Nephron (organoid): ENCODE measurements around the gene RASGEF1B.

Experiments used
- H3K27ac Mint-ChIP-seq, 3 experiments: 2 replicates each; pipeline ENCODE4 v1.8.0; 2020; ENCODE audit warnings: mixed read lengths in 3 of 3, mild to moderate bottlenecking in 2 of 3, moderate library complexity in 1 of 3
- H3K27me3 Mint-ChIP-seq: 2 replicates; pipeline ENCODE4 v1.8.0; 2021; ENCODE audit warnings: low read depth, mild to moderate bottlenecking, moderate library complexity, mixed read lengths
- H3K36me3 Mint-ChIP-seq: 2 replicates; pipeline ENCODE4 v1.8.0; 2020; ENCODE audit warnings: low read depth, mixed read lengths
- H3K4me1 Mint-ChIP-seq: 2 replicates; pipeline ENCODE4 v1.8.0; 2020; ENCODE audit warnings: mixed read lengths
- H3K4me3 Mint-ChIP-seq, 3 experiments: 2 replicates each; pipeline ENCODE4 v1.8.0; 2020; ENCODE audit warnings: mild to moderate bottlenecking in 3 of 3, mixed read lengths in 3 of 3, moderate library complexity in 2 of 3
- H3K9me3 Mint-ChIP-seq: 2 replicates; pipeline ENCODE4 v1.8.0; 2020; ENCODE audit warnings: mixed read lengths
- CTCF ChIP-seq, 3 experiments: fragments of 200-600 bp; sonication (generic); IDR thresholded peaks; one replicate each; pipeline ENCODE4 v1.5.0; 2021; ENCODE audit warnings: antibody characterized with exemption in 3 of 3; ENCODE audit not compliant: unreplicated experiment in 3 of 3

The RASGEF1B gene

GRCh38 chr4:81376720-81377119, 95.0 kb downstream of the RASGEF1B start:
- Mint-ChIP-seq H3K9me3 (no peaks in the 10 kb centered on the region), H3K4me3 (no peak overlapping the region), H3K27ac (no peak overlapping the region), H3K27me3 (no peaks in the 10 kb centered on the region), H3K4me1 (peaks cover 39% of the 10 kb centered on the region), H3K36me3 (no peaks in the 10 kb centered on the region)
- TF ChIP-seq CTCF (IDR thresholded peaks at IDR 0.05; ENCODE audit: unreplicated experiment in 3 of 3): no peak
